Ovary (tissue), 9 donors: Measurements from ENCODE around the gene PXN. TPM values are rescaled to one million over a fixed set of nuclear protein-coding genes. Genes with fewer than 3 reads are reported as not detected.

Experiments
- DNase-seq, 5 donors: peaks; one replicate each; pipeline ENCODE4 v3.0.0-alpha.2; 2019 to 2020
- H3K27ac ChIP-seq, 2 donors: fragments of 200-600 bp; one replicate each; pipeline versions ENCODE4 v1.5.1 to v1.8.0; 2019 to 2022
- H3K27me3 ChIP-seq: fragments of 200-600 bp; one replicate; pipeline ENCODE4 v1.8.0; 2022
- H3K36me3 ChIP-seq: fragments of 200-600 bp; sonication (generic); one replicate; pipeline ENCODE4 v1.5.1; 2019
- H3K4me1 ChIP-seq: one replicate; pipeline ENCODE4 v1.8.1; 2013; ENCODE audit warnings: mild to moderate bottlenecking, moderate library complexity; ENCODE audit not compliant: insufficient read depth
- H3K4me3 ChIP-seq: fragments of 200-600 bp; sonication (generic); one replicate; pipeline ENCODE4 v1.5.1; 2017
- H3K9me3 ChIP-seq, 2 donors: fragments of 200-600 bp in 1 of 2; sonication (generic) in 1 of 2; one replicate each; pipeline versions ENCODE4 v1.5.1 to v1.8.1; 2013 to 2019; ENCODE audit warnings: mild to moderate bottlenecking in 1 of 2, moderate library complexity in 1 of 2
- CTCF ChIP-seq, 3 donors: fragments of 450-650 bp in 2 of 3; fragments of 200-600 bp in 1 of 3; IDR thresholded peaks; one replicate each; pipeline versions ENCODE4 v1.5.1 to v1.8.0; 2016 to 2022; ENCODE audit warnings: antibody characterized with exemption in 3 of 3, mild to moderate bottlenecking in 1 of 3
- EP300 ChIP-seq: sonication (generic); formaldehyde crosslinking; IDR thresholded peaks from one replicate; pipeline ENCODE4 v1.6.1; 2017; ENCODE audit warnings: antibody characterized with exemption
- POLR2A ChIP-seq: fragments of 450-650 bp; IDR thresholded peaks from one replicate; pipeline ENCODE4 v1.6.1; 2017; ENCODE audit warnings: antibody characterized with exemption, mild to moderate bottlenecking, moderate library complexity
- WGBS, 3 donors: extraction: QIAGEN DNeasy Blood & Tissue Kit in 1 of 3; methylation state at CpG; one replicate each; pipeline versions ENCODE4 v1.1.5 to v1.1.7; 2013 to 2017; 5-methylcytosine and 5-hydroxymethylcytosine counted together
- intact Hi-C, 4 donors: fragments of 100-400 bp; cut with DNase I; formaldehyde crosslinking; loops; one replicate each; pipeline versions ENCODE4 v1.11.0 to v1.15.1; 2022 to 2023
- polyA plus RNA-seq, 2 donors: library from polyadenylated mRNA; stranded (reverse); fragments of 200-250 nt in 1 of 2; fragments of 350-450 nt in 1 of 2; fragmentation: Illumina TruSeq in 1 of 2; extraction: RNeasy Lipid Tissue Mini Kit (QIAGEN cat#74804) in 1 of 2; gene quantifications; one replicate each; pipeline ENCODE4 v1.2.3, GENCODE V29; 2013 to 2014
- total RNA-seq, 7 donors: library from RNA; depleted of rRNA in 2 of 7; stranded (reverse); fragments of >200 nt in 2 of 7; fragmentation: NEBNext Ultra II Directional in 3 of 7; extraction: Animal tissue kit (Norgen Biotek cat#: 25700) in 3 of 7; gene quantifications; one replicate each; pipeline versions ENCODE4 v1.1.0 to v1.2.4, GENCODE V29; 2016 to 2023
- donor health status: DM: no; HTN: no; CAD: no; lungs with moderate emphysema.
- donor health status: DM: no; HTN: no; CAD: no.
- donor health status: Bipolar disorder and iron deficiency.
- donor health status: DM: yes; HTN: yes; CAD: no.
- donor health status: DM: no; HTN: no; CAD: no.
- donor health status: DM: yes; HTN: yes; CAD: no.

Gene PXN
- total and polyA plus RNA-seq, 9 donors, result 25.0 to 78.0 (median 44.7) TPM

- no peaks in the 10 kb centered on the region for H3K27me3 ChIP-seq
- intact Hi-C loops, result loop anchor here in 2 of 4 donors (2.0 kb wide), 1 partner anchor 35 kb away; no protein-coding TSS in a partner anchor
- H3K36me3 ChIP-seq, result no peaks in the 10 kb centered on the region
- 46 to 62% (median 54%) methylated on average over 15 of the region's 15 CpGs for WGBS, 3 donors
- DNase-seq, result no peak
- peak overlapping the region; percentile 100 for H3K4me3 ChIP-seq
- H3K9me3 ChIP-seq, result no peaks in the 10 kb centered on the region
- H3K4me1 ChIP-seq, result peaks cover 19% of the 10 kb centered on the region
- TF ChIP-seq POLR2A (no peak), EP300 (no peak), CTCF (IDR thresholded peaks at IDR 0.05) (no peak)
- H3K27ac ChIP-seq, result no peak overlapping the region
Measured at GRCh38 chr12:120264086-120264903, 1.2 kb downstream of the PXN start.

DNA sequence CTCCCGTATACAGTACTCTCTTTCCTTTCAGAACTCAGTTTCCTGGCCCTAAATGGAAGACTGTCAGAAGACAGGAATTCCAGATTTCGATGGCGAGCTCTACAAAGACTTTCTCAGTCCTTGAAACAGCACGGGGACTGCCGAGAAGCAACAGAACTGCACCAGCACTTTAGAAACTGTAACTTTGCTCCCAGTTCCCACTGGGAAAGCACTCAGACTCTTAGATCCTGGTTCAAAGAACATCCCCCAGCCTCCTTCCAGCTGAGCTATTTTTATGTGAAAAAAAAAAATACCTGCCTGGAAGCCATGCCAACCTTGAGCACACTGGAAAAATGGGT is 1.8 kb downstream of the PXN start:
- Histone ChIP-seq H3K36me3 (no peaks in the 10 kb centered on the region), H3K27me3 (no peaks in the 10 kb centered on the region), H3K4me3 (no peak overlapping the region), H3K27ac (no peak overlapping the region), H3K9me3 (no peaks in the 10 kb centered on the region), H3K4me1 (peaks cover 19% of the 10 kb centered on the region)
- intact Hi-C loops, result loop anchor here in 2 of 4 donors (2.0 kb wide), 1 partner anchor 35 kb away; no protein-coding TSS in a partner anchor
- no peak for DNase-seq
- WGBS, 3 donors, result 52 to 72% (median 52%) methylated on average over 5 of the region's 5 CpGs
- no peak for TF ChIP-seq POLR2A
- TF ChIP-seq CTCF (IDR thresholded peaks at IDR 0.05), result no peak
- TF ChIP-seq EP300, result no peak

GRCh38 chr12:120262852-120263747 is 2.4 kb downstream of the PXN start:
- no peak for DNase-seq
- Histone ChIP-seq H3K36me3 (no peaks in the 10 kb centered on the region), H3K4me1 (peaks cover 19% of the 10 kb centered on the region), H3K4me3 (peak overlapping the region; percentile 14), H3K27me3 (no peaks in the 10 kb centered on the region), H3K27ac (no peak overlapping the region), H3K9me3 (no peaks in the 10 kb centered on the region)
- intact Hi-C loops, result no loop called here
- WGBS, 3 donors, result 42 to 46% (median 43%) methylated on average over 15 of the region's 15 CpGs
- TF ChIP-seq POLR2A (no peak), EP300 (no peak), CTCF (IDR thresholded peaks at IDR 0.05) (no peak)

DNA sequence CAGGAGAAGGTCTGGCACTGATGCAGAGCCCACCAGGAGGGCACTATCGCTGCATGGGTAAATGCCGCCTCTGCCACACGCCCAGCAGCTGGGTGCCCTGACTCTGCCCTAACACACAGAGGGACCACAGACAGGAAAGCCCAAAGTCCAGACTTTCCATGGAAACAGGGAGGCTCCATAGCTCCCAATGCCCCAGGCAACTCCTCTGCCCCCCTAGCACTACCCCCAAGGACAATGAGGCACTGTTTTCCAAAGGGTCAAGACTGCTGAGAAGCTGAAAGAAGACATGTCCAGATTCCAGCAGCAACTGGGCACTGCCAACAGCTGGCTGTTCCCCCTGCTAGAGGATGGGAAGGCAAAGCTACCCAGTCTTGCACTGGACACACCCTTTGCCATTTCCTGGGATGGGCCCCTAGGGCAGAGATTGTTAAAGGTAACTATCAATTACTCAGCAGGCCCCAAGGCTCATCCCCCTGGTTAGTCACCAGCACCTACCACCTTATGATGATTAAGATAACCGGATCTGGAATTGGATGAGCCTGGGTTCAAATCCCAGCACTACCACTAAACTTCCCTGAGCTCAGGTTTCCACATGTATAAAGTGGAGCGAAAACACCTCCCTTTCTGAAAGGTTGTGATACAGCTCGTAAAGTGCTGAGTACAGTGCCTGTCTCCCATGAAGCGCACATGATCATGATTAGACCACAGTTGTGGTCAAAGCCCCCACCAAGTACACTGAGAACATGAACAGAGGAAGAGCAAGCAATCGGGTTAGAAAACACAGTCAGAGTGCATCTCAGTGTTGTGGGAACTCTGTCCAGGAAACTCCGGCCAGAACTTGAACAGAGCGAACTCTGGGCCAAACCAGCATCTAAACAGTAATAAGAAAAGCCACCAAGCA is 3.3 kb downstream of the PXN start:
- Histone ChIP-seq H3K9me3 (no peaks in the 10 kb centered on the region), H3K4me3 (no peak overlapping the region), H3K27ac (no peak overlapping the region), H3K36me3 (no peaks in the 10 kb centered on the region), H3K4me1 (peaks cover 19% of the 10 kb centered on the region), H3K27me3 (no peaks in the 10 kb centered on the region)
- intact Hi-C loops, result no loop called here
- TF ChIP-seq EP300 (no peak), CTCF (IDR thresholded peaks at IDR 0.05) (no peak), POLR2A (no peak)
- DNase-seq, result peak in 1 of 5 donors; percentile 46
- WGBS, 3 donors, result 46 to 55% (median 53%) methylated on average over 10 of the region's 10 CpGs
